Calu3 (cell line): ENCODE data around the gene COX7A2. TPM values are rescaled to one million over a fixed set of nuclear protein-coding genes. Genes with fewer than 3 reads are reported as not detected.

Source experiments
- BruUV-seq: library from RNA; stranded (reverse); fragments of 400-500 nt; replicated peaks from 2 replicates; lab custom pipeline; 2021; lab: Mats Ljungman, UMichigan
- CTCF ChIA-PET: fragments of 300-600 bp; sonication (Branson Sonifier 250); formaldehyde crosslinking; loops from one replicate; lab custom pipeline; 2022; ENCODE audit warnings: antibody characterized with exemption; lab: Charles Lee
- DNase-seq: peaks from one replicate; pipeline ENCODE4 v3.0.0; 2022
- H3K27ac Mint-ChIP-seq: one replicate; pipeline ENCODE4 v1.8.0; 2022; ENCODE audit warnings: mixed read lengths; ENCODE audit not compliant: unreplicated experiment
- H3K27me3 Mint-ChIP-seq: one replicate; pipeline ENCODE4 v1.8.0; 2022; ENCODE audit warnings: mixed read lengths; ENCODE audit not compliant: unreplicated experiment
- H3K36me3 Mint-ChIP-seq: one replicate; pipeline ENCODE4 v1.8.0; 2022; ENCODE audit warnings: mild to moderate bottlenecking, moderate library complexity, mixed read lengths; ENCODE audit not compliant: insufficient read depth, unreplicated experiment
- H3K4me1 Mint-ChIP-seq: one replicate; pipeline ENCODE4 v1.8.0; 2022; ENCODE audit warnings: mild to moderate bottlenecking, low read depth, mixed read lengths; ENCODE audit not compliant: unreplicated experiment
- H3K4me3 Mint-ChIP-seq: one replicate; pipeline ENCODE4 v1.8.0; 2022; ENCODE audit warnings: mild to moderate bottlenecking, low read depth, moderate library complexity, mixed read lengths; ENCODE audit not compliant: unreplicated experiment
- H3K9me3 Mint-ChIP-seq: one replicate; pipeline ENCODE4 v1.8.0; 2022; ENCODE audit warnings: low read depth, mixed read lengths; ENCODE audit not compliant: unreplicated experiment
- CTCF ChIP-seq: fragments of 200-600 bp; IDR thresholded peaks from one replicate; pipeline ENCODE4 v1.8.0; 2022; ENCODE audit warnings: antibody characterized with exemption; ENCODE audit not compliant: unreplicated experiment
- intact Hi-C: fragments of 100-400 bp; cut with micrococcal nuclease; formaldehyde crosslinking; loops from one replicate; pipeline ENCODE4 v1.10.0; 2022; ENCODE audit not compliant: unreplicated experiment
- total RNA-seq: library from RNA; stranded (reverse); gene quantifications from 2 replicates; pipeline ENCODE4 v1.2.3, GENCODE V29; 2022

Gene COX7A2
- total RNA-seq, 1 experiment from 2014 or later = 459 TPM

GRCh38 chr6:75205776-75206575, 37.6 kb downstream of the COX7A2 start, which contains the start of gene COL12A1:
Gene COL12A1 (minus strand): TSS chr6:75206053. CDS start chr6:75202792, 3,261 bp downstream.
- Mint-ChIP-seq H3K9me3 (no peaks in the 10 kb centered on the region), H3K36me3 (peaks cover 29% of the 10 kb centered on the region), H3K27ac (peak within 1 kb of the TSS; percentile 34), H3K4me3 (peak within 1 kb of the TSS; percentile 88), H3K27me3 (peaks cover 32% of the 10 kb centered on the region), H3K4me1 (peaks cover 48% of the 10 kb centered on the region)
- CTCF ChIA-PET = interaction anchor here (0.6 to 1.8 kb wide), 5 partner anchors 27 to 1467 kb away, joined by 3 to 7 read pairs (median 3); no protein-coding TSS in a partner anchor
- peak; percentile 75 for DNase-seq
- TSS peak; percentile 32 for BruUV-seq
- intact Hi-C loops = loop anchor here (2.0 to 10.0 kb wide), 5 partner anchors 864 to 1529 kb away; no protein-coding TSS in a partner anchor
- TF ChIP-seq CTCF = peak; percentile 4

GRCh38 chr6:75204959-75205775, 38.4 kb downstream of the COX7A2 start:
- CTCF ChIA-PET = interaction anchor here (0.6 to 1.8 kb wide), 6 partner anchors 27 to 1466 kb away, joined by 3 to 7 read pairs (median 4); no protein-coding TSS in a partner anchor
- H3K4me3 Mint-ChIP-seq = peak overlapping the region; percentile 88
- peaks cover 29% of the 10 kb centered on the region for H3K36me3 Mint-ChIP-seq
- no peaks in the 10 kb centered on the region for H3K9me3 Mint-ChIP-seq
- peaks cover 47% of the 10 kb centered on the region for H3K4me1 Mint-ChIP-seq
- H3K27me3 Mint-ChIP-seq = peaks cover 32% of the 10 kb centered on the region
- intact Hi-C loops = loop anchor here (1.0 to 10.0 kb wide), 13 partner anchors 88 to 1528 kb away; no protein-coding TSS in a partner anchor
- peak overlapping the region; percentile 34 for H3K27ac Mint-ChIP-seq
- BruUV-seq = no TSS peak
- peak; percentile 54 for DNase-seq
- peak; percentile 6 for TF ChIP-seq CTCF

- no TSS peak for BruUV-seq
- CTCF ChIA-PET = interaction anchor here (0.5 to 1.8 kb wide), 5 partner anchors 658 to 1465 kb away, joined by 3 to 7 read pairs (median 4); no protein-coding TSS in a partner anchor
- peak; percentile 83 for TF ChIP-seq CTCF
- intact Hi-C loops = loop anchor here (1.0 to 10.0 kb wide), 10 partner anchors 87 to 1234 kb away; no protein-coding TSS in a partner anchor
- H3K27me3 Mint-ChIP-seq = peaks cover 32% of the 10 kb centered on the region
- H3K27ac Mint-ChIP-seq = peak overlapping the region; percentile 17
- peak overlapping the region; percentile 88 for H3K4me3 Mint-ChIP-seq
- H3K9me3 Mint-ChIP-seq = no peaks in the 10 kb centered on the region
- H3K4me1 Mint-ChIP-seq = peaks cover 47% of the 10 kb centered on the region
- peak; percentile 80 for DNase-seq
- peaks cover 29% of the 10 kb centered on the region for H3K36me3 Mint-ChIP-seq
These were observed 39.2 kb downstream of the COX7A2 start for GRCh38 chr6:75204217-75204958.
